K562 (cell line): ENCODE data around the gene FAM168B.

Experiments used
- DPF2 ChIP-seq: fragments of 450-650 bp; IDR thresholded peaks from 2 replicates; pipeline ENCODE4 v1.6.1; 2016
- EZH2 ChIP-seq: IDR thresholded peaks from 2 replicates; pipeline ENCODE4 v1.6.1; 2012; ENCODE audit warnings: low read depth, mild to moderate bottlenecking, inconsistent platforms, low read length, borderline replicate concordance
- FOXP1 ChIP-seq: sonication (generic); formaldehyde crosslinking; IDR thresholded peaks from 2 replicates; pipeline ENCODE4 v1.8.0; 2022; ENCODE audit warnings: mild to moderate bottlenecking, missing genetic modification reagents
- USF2 ChIP-seq: sonication (generic); formaldehyde crosslinking; IDR thresholded peaks from 2 replicates; pipeline ENCODE4 v1.5.0; 2020; ENCODE audit warnings: missing genetic modification reagents
- ZNF175 ChIP-seq: fragments of 200-800 bp; sonication (Bioruptor generic); IDR thresholded peaks from 2 replicates; pipeline ENCODE4 v1.6.1; 2016; ENCODE audit warnings: low read depth, mild to moderate bottlenecking, missing genetic modification characterization, missing compliant biosample characterization
- ZNF239 ChIP-seq: fragments of 250-450 bp; sonication (Bioruptor Pico); IDR thresholded peaks from 2 replicates; pipeline ENCODE4 v1.4.0; 2020; ENCODE audit warnings: mild to moderate bottlenecking
- TF ChIP-seq, protein P1 (sequence below): conservative IDR thresholded peaks from 2 replicates; pipeline ENCODE4 v1.6.1; 2011; ENCODE audit warnings: low read depth, mild to moderate bottlenecking, low read length; ENCODE audit not compliant: control insufficient read depth

GRCh38 chr2:131039908-131040660 lies 53.2 kb downstream of the FAM168B start:
- TF ChIP-seq USF2 (CRISPR knock-in tag) (no peak), ZNF239 (CRISPR knock-in tag) (no peak), FOXP1 (CRISPR knock-in tag) (no peak), ZNF175 (CRISPR knock-in tag) (no peak), DPF2 (no peak), EZH2 (no peak)
- TF ChIP-seq, protein P1, sequence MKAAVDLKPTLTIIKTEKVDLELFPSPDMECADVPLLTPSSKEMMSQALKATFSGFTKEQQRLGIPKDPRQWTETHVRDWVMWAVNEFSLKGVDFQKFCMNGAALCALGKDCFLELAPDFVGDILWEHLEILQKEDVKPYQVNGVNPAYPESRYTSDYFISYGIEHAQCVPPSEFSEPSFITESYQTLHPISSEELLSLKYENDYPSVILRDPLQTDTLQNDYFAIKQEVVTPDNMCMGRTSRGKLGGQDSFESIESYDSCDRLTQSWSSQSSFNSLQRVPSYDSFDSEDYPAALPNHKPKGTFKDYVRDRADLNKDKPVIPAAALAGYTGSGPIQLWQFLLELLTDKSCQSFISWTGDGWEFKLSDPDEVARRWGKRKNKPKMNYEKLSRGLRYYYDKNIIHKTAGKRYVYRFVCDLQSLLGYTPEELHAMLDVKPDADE = no peak
